Measurements from ENCODE around the gene RNF5.

Gene RNF5

GRCh38 chr6:32170294-32170693, 7.9 kb upstream of the RNF5 start:
- no peak for DNase-seq (ENCODE audit: low spot score)
- H3K36me3 ChIP-seq (ENCODE audit: low read depth): peaks cover 40% of the 10 kb centered on the region
- TF ChIP-seq CTCF (IDR thresholded peaks at IDR 0.05; ENCODE audit: poor library complexity, severe bottlenecking): no peak

DNA sequence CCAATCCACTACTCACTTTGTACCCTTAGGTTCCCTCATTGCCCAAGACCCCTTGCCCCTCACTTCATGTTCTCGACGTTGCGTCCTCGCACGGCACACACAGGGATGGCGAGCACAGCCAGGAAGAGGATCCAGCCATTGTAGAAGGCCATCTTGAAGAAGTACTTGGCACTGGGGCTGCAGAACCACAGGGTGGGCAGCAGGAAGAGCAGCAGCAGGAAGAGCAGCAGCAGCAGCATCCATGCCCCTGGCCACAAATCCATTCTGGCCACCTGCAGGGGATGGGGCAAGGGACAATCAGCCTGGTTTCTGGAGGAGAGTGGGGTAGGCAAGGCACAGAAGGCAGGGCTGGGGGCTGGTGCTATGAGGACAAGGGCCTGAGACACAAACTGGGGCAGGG, 7.0 kb upstream of the RNF5 start:
- H3K27ac ChIP-seq (ENCODE audit: poor library complexity, severe bottlenecking): no peak overlapping the region
- H3K36me3 ChIP-seq (ENCODE audit: low read depth): peaks cover 37% of the 10 kb centered on the region
- no peak for TF ChIP-seq CTCF (IDR thresholded peaks at IDR 0.05; ENCODE audit: poor library complexity, severe bottlenecking)
- no peaks in the 10 kb centered on the region for H3K27me3 ChIP-seq (ENCODE audit: insufficient read depth, poor library complexity, severe bottlenecking)
- ATAC-seq (ENCODE audit: low read depth) (no peak), DNase-seq (ENCODE audit: low spot score) (no peak)
- H3K4me1 ChIP-seq (ENCODE audit: insufficient read depth, poor library complexity, severe bottlenecking): peaks cover 1% of the 10 kb centered on the region
- H3K4me3 ChIP-seq (ENCODE audit: severe bottlenecking): no peak overlapping the region
- H3K9me3 ChIP-seq (ENCODE audit: severe bottlenecking): no peaks in the 10 kb centered on the region

More at GRCh38 chr6:32170294-32170693, 7.9 kb upstream of the RNF5 start:
- H3K4me3 ChIP-seq (ENCODE audit: severe bottlenecking): no peak overlapping the region
- no peak overlapping the region for H3K27ac ChIP-seq (ENCODE audit: poor library complexity, severe bottlenecking)
- H3K9me3 ChIP-seq (ENCODE audit: severe bottlenecking): no peaks in the 10 kb centered on the region
- no peaks in the 10 kb centered on the region for H3K4me1 ChIP-seq (ENCODE audit: insufficient read depth, poor library complexity, severe bottlenecking)
- no peaks in the 10 kb centered on the region for H3K27me3 ChIP-seq (ENCODE audit: insufficient read depth, poor library complexity, severe bottlenecking)
- ATAC-seq (ENCODE audit: low read depth): no peak

DNA sequence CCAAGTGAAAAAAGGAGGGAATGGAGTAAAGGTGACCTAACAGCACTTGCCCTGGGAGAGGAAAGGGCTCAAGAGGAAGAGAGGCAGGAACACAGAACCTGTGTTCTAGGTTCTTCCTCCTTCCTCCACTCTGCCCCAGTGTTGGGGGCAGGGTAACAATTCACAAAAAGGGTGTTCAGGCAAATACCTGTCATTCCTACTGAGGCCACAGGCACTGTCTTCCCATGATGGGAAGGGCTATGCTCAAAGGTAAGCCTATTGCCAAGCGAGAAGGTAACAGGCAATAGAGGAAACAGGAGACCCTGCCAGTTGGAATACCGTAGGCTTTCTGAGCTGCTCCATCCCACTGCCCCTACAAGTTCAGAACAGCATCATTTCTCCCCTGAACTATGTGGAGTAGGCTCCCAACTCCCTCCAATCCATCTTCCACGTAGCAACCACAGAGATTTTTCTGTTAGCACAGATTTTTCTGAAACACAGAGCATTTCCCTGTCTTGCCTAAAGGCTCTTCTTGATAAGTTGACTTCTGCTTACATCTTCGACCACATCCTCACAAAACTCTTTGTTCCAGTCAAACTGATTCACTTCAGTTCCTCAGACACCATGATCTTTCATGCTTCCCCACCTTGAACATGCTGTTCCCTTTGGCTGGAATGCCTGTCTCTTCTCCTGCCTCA, 5.0 kb upstream of the RNF5 start:
- H3K27ac ChIP-seq (ENCODE audit: poor library complexity, severe bottlenecking): no peak overlapping the region
- DNase-seq (ENCODE audit: low spot score) (no peak), ATAC-seq (ENCODE audit: low read depth) (no peak)
- H3K9me3 ChIP-seq (ENCODE audit: severe bottlenecking): no peaks in the 10 kb centered on the region
- TF ChIP-seq CTCF (IDR thresholded peaks at IDR 0.05; ENCODE audit: poor library complexity, severe bottlenecking): no peak
- H3K27me3 ChIP-seq (ENCODE audit: insufficient read depth, poor library complexity, severe bottlenecking): no peaks in the 10 kb centered on the region
- peaks cover 4% of the 10 kb centered on the region for H3K4me1 ChIP-seq (ENCODE audit: insufficient read depth, poor library complexity, severe bottlenecking)
- H3K4me3 ChIP-seq (ENCODE audit: severe bottlenecking): no peak overlapping the region
- peaks cover 26% of the 10 kb centered on the region for H3K36me3 ChIP-seq (ENCODE audit: low read depth)

- Histone ChIP-seq H3K27me3 (ENCODE audit: insufficient read depth, poor library complexity, severe bottlenecking) (no peaks in the 10 kb centered on the region), H3K36me3 (ENCODE audit: low read depth) (peaks cover 14% of the 10 kb centered on the region), H3K9me3 (ENCODE audit: severe bottlenecking) (no peaks in the 10 kb centered on the region), H3K4me1 (ENCODE audit: insufficient read depth, poor library complexity, severe bottlenecking) (peaks cover 4% of the 10 kb centered on the region), H3K4me3 (ENCODE audit: severe bottlenecking) (no peak overlapping the region), H3K27ac (ENCODE audit: poor library complexity, severe bottlenecking) (no peak overlapping the region)
- ATAC-seq (ENCODE audit: low read depth) (no peak), DNase-seq (ENCODE audit: low spot score) (no peak)
- TF ChIP-seq CTCF (IDR thresholded peaks at IDR 0.05; ENCODE audit: poor library complexity, severe bottlenecking): no peak
Observed at GRCh38 chr6:32174416-32174815, 3.8 kb upstream of the RNF5 start.

DNA sequence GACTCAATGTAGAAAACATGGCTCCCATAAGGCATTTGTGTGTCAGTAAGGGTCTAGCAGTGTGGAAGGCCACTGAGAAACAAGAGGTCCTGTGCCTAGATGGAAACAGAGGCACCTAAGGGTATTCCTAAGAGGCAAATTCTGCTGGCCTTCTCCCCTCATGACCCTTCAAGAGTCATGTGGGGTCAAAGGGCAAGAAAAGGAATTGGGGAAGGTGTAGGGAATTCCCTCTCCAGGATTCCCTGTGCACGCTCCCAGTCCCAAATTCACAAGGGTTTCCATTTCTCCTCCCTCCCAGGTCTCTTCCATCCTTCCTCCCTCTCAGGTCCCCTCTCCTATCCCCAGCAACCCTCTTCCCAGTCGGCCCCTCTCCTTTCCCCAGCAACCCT, 2.9 kb upstream of the RNF5 start:
- TF ChIP-seq CTCF (IDR thresholded peaks at IDR 0.05; ENCODE audit: poor library complexity, severe bottlenecking): no peak
- Histone ChIP-seq H3K36me3 (ENCODE audit: low read depth) (peaks cover 5% of the 10 kb centered on the region), H3K4me1 (ENCODE audit: insufficient read depth, poor library complexity, severe bottlenecking) (peaks cover 4% of the 10 kb centered on the region), H3K27me3 (ENCODE audit: insufficient read depth, poor library complexity, severe bottlenecking) (no peaks in the 10 kb centered on the region), H3K4me3 (ENCODE audit: severe bottlenecking) (peak overlapping the region; percentile 45), H3K27ac (ENCODE audit: poor library complexity, severe bottlenecking) (peak overlapping the region; percentile 89), H3K9me3 (ENCODE audit: severe bottlenecking) (no peaks in the 10 kb centered on the region)
- ATAC-seq (ENCODE audit: low read depth) (no peak), DNase-seq (ENCODE audit: low spot score) (no peak)

Measured in RWPE2 (cell line).